Neural cell (in vitro differentiated cells): ENCODE measurements around the gene DLX6. TPM values are rescaled to one million over a fixed set of nuclear protein-coding genes. Genes with fewer than 3 reads are reported as not detected.
A peak's percentile ranks its signal among the peaks of the same experiment; 100 is the strongest.

Source experiments
- H2AFZ ChIP-seq: fragments of 200-600, 300-800 bp; sonication (generic), shearing (Covaris generic); 2 replicates; pipeline ENCODE4 v1.6.0; 2014; ENCODE audit warnings: low read depth, mild to moderate bottlenecking, antibody characterized with exemption, low read length, moderate library complexity
- H3F3A ChIP-seq: fragments of 200-600 bp; shearing (Covaris generic); 2 replicates; pipeline ENCODE4 v1.6.1; 2016; ENCODE audit warnings: mild to moderate bottlenecking, moderate library complexity, mixed read lengths, antibody characterized with exemption, low read length; ENCODE audit not compliant: insufficient read depth, poor library complexity, severe bottlenecking
- H3K27ac ChIP-seq: fragments of 200-600, 300-800 bp; sonication (generic), shearing (Covaris generic); 2 replicates; pipeline ENCODE4 v1.5.1; 2014; ENCODE audit warnings: mild to moderate bottlenecking, low read length, moderate library complexity
- H3K27me3 ChIP-seq: fragments of 300-800, 200-600 bp; sonication (generic), shearing (Covaris generic); 2 replicates; pipeline ENCODE4 v1.6.0; 2014; ENCODE audit warnings: mild to moderate bottlenecking, low read depth, low read length, moderate library complexity; ENCODE audit not compliant: insufficient read depth
- H3K36me3 ChIP-seq: fragments of 300-800, 200-600 bp; sonication (generic), shearing (Covaris generic); 2 replicates; pipeline ENCODE4 v1.5.1; 2014; ENCODE audit warnings: mild to moderate bottlenecking, antibody characterized with exemption, low read length, moderate library complexity; ENCODE audit not compliant: insufficient read depth
- H3K4me2 ChIP-seq: fragments of 300-800, 200-600 bp; sonication (generic), shearing (Covaris generic); 2 replicates; pipeline ENCODE4 v1.6.0; 2014; ENCODE audit warnings: mild to moderate bottlenecking, low read length
- H3K4me3 ChIP-seq: fragments of 300-800, 200-600 bp; sonication (generic), shearing (Covaris generic); 2 replicates; pipeline ENCODE4 v1.5.1; 2014; ENCODE audit warnings: mild to moderate bottlenecking, low read length, moderate library complexity
- H3K79me2 ChIP-seq: fragments of 200-600 bp; shearing (Covaris generic); replicated peaks from 2 replicates; pipeline ENCODE4 v1.6.0; 2014; ENCODE audit warnings: mild to moderate bottlenecking, low read length, moderate library complexity; ENCODE audit not compliant: insufficient read depth
- H3K9ac ChIP-seq: fragments of 300-800, 200-600 bp; sonication (generic), shearing (Covaris generic); 2 replicates; pipeline ENCODE4 v1.6.1; 2016; ENCODE audit warnings: mild to moderate bottlenecking, low read length, mixed read lengths
- H3K9me2 ChIP-seq: fragments of 200-600 bp; shearing (Covaris generic); 2 replicates; pipeline ENCODE4 v1.6.1; 2016; ENCODE audit warnings: mild to moderate bottlenecking, low read length, mixed read lengths; ENCODE audit not compliant: insufficient read depth
- H3K9me3 ChIP-seq: fragments of 200-600, 300-800 bp; sonication (generic), shearing (Covaris generic); 2 replicates; pipeline ENCODE4 v1.6.1; 2016; ENCODE audit warnings: mild to moderate bottlenecking, mixed run types, low read length, moderate library complexity, mixed read lengths
- H4K20me1 ChIP-seq: fragments of 200-600 bp; shearing (Covaris generic); 2 replicates; pipeline ENCODE4 v1.6.1; 2016; ENCODE audit warnings: mild to moderate bottlenecking, mixed run types; ENCODE audit not compliant: insufficient read depth
- CTCF ChIP-seq: fragments of 450-650 bp; IDR thresholded peaks from 2 replicates; pipeline ENCODE4 v1.5.1; 2014; ENCODE audit warnings: antibody characterized with exemption, mild to moderate bottlenecking, moderate library complexity; ENCODE audit not compliant: poor library complexity, severe bottlenecking
- EP300 ChIP-seq: fragments of 450-650 bp; conservative IDR thresholded peaks from 2 replicates; pipeline ENCODE4 v1.6.1; 2014; ENCODE audit warnings: antibody characterized with exemption, mild to moderate bottlenecking, moderate library complexity; ENCODE audit not compliant: poor library complexity, severe bottlenecking
- EZH2 ChIP-seq: fragments of 200-600, 300-800 bp; shearing (Covaris generic), sonication (generic); IDR thresholded peaks from 2 replicates; pipeline ENCODE4 v1.6.1; 2014; ENCODE audit warnings: antibody characterized with exemption, low read length, borderline replicate concordance, mild to moderate bottlenecking; ENCODE audit not compliant: insufficient read depth, poor library complexity, severe bottlenecking
- MXI1 ChIP-seq: fragments of 450-650 bp; conservative IDR thresholded peaks from 2 replicates; pipeline ENCODE4 v1.6.1; 2014; ENCODE audit warnings: antibody characterized with exemption, mild to moderate bottlenecking; ENCODE audit not compliant: poor library complexity, severe bottlenecking
- POLR2AphosphoS5 ChIP-seq: IDR thresholded peaks from 2 replicates; pipeline ENCODE4 v1.6.1; 2012
- RAD21 ChIP-seq: fragments of 450-650 bp; conservative IDR thresholded peaks from 2 replicates; pipeline ENCODE4 v1.6.1; 2014; ENCODE audit warnings: antibody characterized with exemption, mild to moderate bottlenecking, moderate library complexity
- REST ChIP-seq: IDR thresholded peaks from 2 replicates; pipeline ENCODE4 v1.6.1; 2012; ENCODE audit warnings: borderline replicate concordance
- SMC3 ChIP-seq: fragments of 450-650 bp; conservative IDR thresholded peaks from 2 replicates; pipeline ENCODE4 v1.6.1; 2014; ENCODE audit warnings: antibody characterized with exemption, mild to moderate bottlenecking, moderate library complexity; ENCODE audit not compliant: poor library complexity
- TAF1 ChIP-seq: IDR thresholded peaks from 2 replicates; pipeline ENCODE4 v1.6.1; 2012; ENCODE audit warnings: low read depth
- polyA plus RNA-seq: library from polyadenylated mRNA; depleted of rRNA; stranded (reverse); fragments of >200 nt; gene quantifications from 2 replicates; pipeline ENCODE4 v1.2.3, GENCODE V29; 2014

The DLX6 gene
- polyA plus RNA-seq, 1 donor from 2014 or later = 58.8 TPM

DNA sequence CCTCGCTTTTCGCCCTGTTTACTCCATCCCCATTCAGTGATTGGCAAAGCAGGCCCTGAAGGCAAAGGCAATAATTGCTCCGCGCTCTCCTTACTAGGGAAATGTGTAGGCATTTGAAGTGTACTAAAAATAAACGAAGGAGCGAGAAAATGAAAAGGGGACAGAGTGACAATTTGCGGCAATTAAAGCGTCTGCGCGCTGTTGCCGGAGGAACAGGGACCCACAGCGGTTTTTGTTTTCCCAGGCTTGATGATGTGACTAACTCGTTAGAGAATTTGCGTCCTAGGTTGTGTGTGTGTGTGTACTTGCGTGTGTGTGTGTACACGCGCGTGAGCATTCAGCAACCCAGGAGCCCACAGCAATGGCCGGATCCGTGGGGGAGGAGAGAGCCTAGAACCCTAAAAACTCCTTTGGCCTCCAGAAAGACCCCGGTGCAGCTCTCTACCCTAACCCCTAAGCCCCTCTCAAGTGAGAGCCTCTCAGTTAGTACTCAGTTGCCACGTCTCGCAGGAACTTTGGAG is 7.8 kb upstream of the DLX6 start:
- peak overlapping the region; percentile 89 for H3K4me2 ChIP-seq
- peaks cover 89% of the 10 kb centered on the region for H3K79me2 ChIP-seq
- H3K9me3 ChIP-seq = no peaks in the 10 kb centered on the region
- peaks cover 4% of the 10 kb centered on the region for H3F3A ChIP-seq
- H4K20me1 ChIP-seq = no peaks in the 10 kb centered on the region
- no peak overlapping the region for H2AFZ ChIP-seq
- H3K36me3 ChIP-seq = no peaks in the 10 kb centered on the region
- H3K27ac ChIP-seq = peak overlapping the region; percentile 100
- no peaks in the 10 kb centered on the region for H3K9me2 ChIP-seq
- H3K4me3 ChIP-seq = peak overlapping the region; percentile 87
- peaks cover 5% of the 10 kb centered on the region for H3K27me3 ChIP-seq
- TF ChIP-seq SMC3 (no peak), MXI1 (no peak), EZH2 (no peak), TAF1 (no peak), POLR2AphosphoS5 (no peak), RAD21 (no peak), CTCF (no peak), EP300 (no peak), REST (no peak)
- peak overlapping the region; percentile 99 for H3K9ac ChIP-seq

DNA sequence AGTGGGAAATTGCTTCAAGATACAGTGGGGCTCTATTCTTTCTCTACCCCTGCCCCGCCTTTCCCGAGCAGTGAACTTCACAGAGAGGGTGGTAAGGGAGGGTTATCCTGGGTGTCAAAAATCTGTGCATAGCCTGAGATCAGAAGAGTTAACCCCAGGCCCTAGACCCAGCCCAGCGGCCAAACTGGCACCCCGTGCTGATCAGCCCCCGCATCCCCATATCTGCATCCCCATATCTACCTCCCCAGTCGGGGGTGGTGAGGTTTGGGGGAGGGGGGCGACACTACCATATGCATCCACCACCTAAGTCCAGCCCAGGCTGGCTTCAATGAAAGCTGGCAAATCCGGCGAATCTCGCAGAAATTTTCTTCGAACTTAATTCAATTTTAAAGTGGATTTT is 7.0 kb upstream of the DLX6 start:
- peaks cover 4% of the 10 kb centered on the region for H3F3A ChIP-seq
- peaks cover 97% of the 10 kb centered on the region for H3K79me2 ChIP-seq
- peak overlapping the region; percentile 89 for H3K4me2 ChIP-seq

More for the DNA sequence above, 7.0 kb upstream of the DLX6 start:
- peak overlapping the region; percentile 87 for H3K4me3 ChIP-seq
- H3K9me2 ChIP-seq = no peaks in the 10 kb centered on the region
- H3K27me3 ChIP-seq = peaks cover 5% of the 10 kb centered on the region
- H3K36me3 ChIP-seq = no peaks in the 10 kb centered on the region
- no peaks in the 10 kb centered on the region for H4K20me1 ChIP-seq
- H2AFZ ChIP-seq = no peak overlapping the region
- peak overlapping the region; percentile 99 for H3K9ac ChIP-seq
- H3K9me3 ChIP-seq = no peaks in the 10 kb centered on the region
- TF ChIP-seq REST = peak; percentile 48
- TF ChIP-seq TAF1 = no peak
- peak overlapping the region; percentile 100 for H3K27ac ChIP-seq
